Peyer's patch (tissue), 4 donors: ENCODE measurements around the gene PVR. TPM values are rescaled to one million over a fixed set of nuclear protein-coding genes. Genes with fewer than 3 reads are reported as not detected.
"Not testable (repeated sequence)": the region's sequence is repeated elsewhere in the genome, so short reads cannot be mapped to it uniquely, and the experiment has no call there.

Source experiments
- DNase-seq, 3 donors: peaks; one replicate each; pipeline ENCODE4 v3.0.0-alpha.2; 2017 to 2019
- H3K27ac ChIP-seq, 4 donors: fragments of 200-600 bp; sonication (generic); one replicate each; pipeline ENCODE4 v1.5.1; 2016 to 2019
- H3K27me3 ChIP-seq, 2 donors: fragments of 200-600 bp; sonication (generic); one replicate each; pipeline ENCODE4 v1.5.1; 2019
- H3K36me3 ChIP-seq, 3 donors: fragments of 200-600 bp; sonication (generic); one replicate each; pipeline ENCODE4 v1.5.1; 2016 to 2019
- H3K4me1 ChIP-seq, 4 donors: fragments of 200-600 bp; sonication (generic); one replicate each; pipeline ENCODE4 v1.5.1; 2016 to 2019
- H3K4me3 ChIP-seq, 4 donors: fragments of 200-600 bp; sonication (generic); 1 replicate in 3 of 4; 2 replicates in 1 of 4; pipeline ENCODE4 v1.5.1; 2016 to 2019; ENCODE audit warnings: mild to moderate bottlenecking in 1 of 4
- H3K9me3 ChIP-seq, 4 donors: fragments of 200-600 bp; sonication (generic); one replicate each; pipeline ENCODE4 v1.5.1; 2016 to 2019; ENCODE audit warnings: mild to moderate bottlenecking in 1 of 4
- CTCF ChIP-seq, 6 experiments: fragments of 450-650 bp in 4 of 6; fragments of 200-600 bp in 2 of 6; sonication (generic) in 1 of 6; IDR thresholded peaks; one replicate each; pipeline ENCODE4 v1.5.1; 2017 to 2019; ENCODE audit warnings: antibody characterized with exemption in 6 of 6, mild to moderate bottlenecking in 3 of 6, moderate library complexity in 1 of 6
- POLR2A ChIP-seq, 2 donors: fragments of 450-650 bp; IDR thresholded peaks; one replicate each; pipeline ENCODE4 v1.5.1; 2017; ENCODE audit warnings: antibody characterized with exemption in 2 of 2, mild to moderate bottlenecking in 2 of 2, moderate library complexity in 2 of 2
- total RNA-seq, 4 donors: library from RNA; depleted of rRNA; stranded (reverse); fragments of >200 nt; gene quantifications; one replicate each; pipeline ENCODE4 v1.1.0, GENCODE V29; 2016

Gene PVR
- total RNA-seq, 4 donors from 2014 or later, result 21.7 to 49.3 (median 40.0) TPM

GRCh38 chr19:44607049-44607448 lies 36.7 kb upstream of the PVR start:
- TF ChIP-seq POLR2A (IDR thresholded peaks at IDR 0.05) (no peak), CTCF (IDR thresholded peaks at IDR 0.05) (no peak)
- no peaks in the 10 kb centered on the region for H3K27me3 ChIP-seq
- peak overlapping the region in 1 of 4 donors; percentile 20 for H3K27ac ChIP-seq
- H3K4me3 ChIP-seq, result no peak overlapping the region
- no peaks in the 10 kb centered on the region for H3K9me3 ChIP-seq
- peaks cover 0 to 20% (median 4%) of the 10 kb centered on the region in 4 donors for H3K4me1 ChIP-seq
- no peak for DNase-seq
- H3K36me3 ChIP-seq, result no peaks in the 10 kb centered on the region

- H3K27me3 ChIP-seq, result no peaks in the 10 kb centered on the region
- H3K27ac ChIP-seq, result peak overlapping the region in 2 of 4 donors; percentile 20 to 34
- no peaks in the 10 kb centered on the region for H3K36me3 ChIP-seq
- H3K4me1 ChIP-seq, result peaks cover 0 to 27% (median 4%) of the 10 kb centered on the region in 4 donors
- no peaks in the 10 kb centered on the region for H3K9me3 ChIP-seq
- DNase-seq, result no peak
- no peak for TF ChIP-seq CTCF (IDR thresholded peaks at IDR 0.05)
- TF ChIP-seq POLR2A (IDR thresholded peaks at IDR 0.05), result no peak
- no peak overlapping the region for H3K4me3 ChIP-seq
Observed at GRCh38 chr19:44607917-44608316, 35.8 kb upstream of the PVR start.

GRCh38 chr19:44608391-44608821 lies 35.3 kb upstream of the PVR start:
- peak overlapping the region in 1 of 4 donors; percentile 34 for H3K27ac ChIP-seq
- TF ChIP-seq CTCF (IDR thresholded peaks at IDR 0.05), result peak in 1 of 6 experiments; percentile 2
- TF ChIP-seq POLR2A (IDR thresholded peaks at IDR 0.05), result no peak

GRCh38 chr19:44609219-44609618 lies 34.5 kb upstream of the PVR start:
- no peaks in the 10 kb centered on the region for H3K36me3 ChIP-seq
- no peak for DNase-seq
- H3K27ac ChIP-seq, result no peak overlapping the region
- H3K27me3 ChIP-seq, result no peaks in the 10 kb centered on the region
- H3K4me3 ChIP-seq, result no peak overlapping the region
- peaks cover 0 to 30% (median 4%) of the 10 kb centered on the region in 4 donors for H3K4me1 ChIP-seq
- TF ChIP-seq POLR2A (IDR thresholded peaks at IDR 0.05) (no peak), CTCF (IDR thresholded peaks at IDR 0.05) (no peak)
- no peaks in the 10 kb centered on the region for H3K9me3 ChIP-seq

More at GRCh38 chr19:44608391-44608821, 35.3 kb upstream of the PVR start:
- Histone ChIP-seq H3K4me3 (no peak overlapping the region), H3K4me1 (peaks cover 0 to 30% (median 4%) of the 10 kb centered on the region in 4 donors), H3K27me3 (no peaks in the 10 kb centered on the region), H3K9me3 (no peaks in the 10 kb centered on the region), H3K36me3 (no peaks in the 10 kb centered on the region)
- no peak for DNase-seq

- H3K4me3 ChIP-seq, H3K36me3 ChIP-seq, DNase-seq, H3K27ac ChIP-seq, H3K27me3 ChIP-seq, H3K9me3 ChIP-seq: not testable (repeated sequence)
- H3K4me1 ChIP-seq, result peaks cover 0 to 30% (median 4%) of the 10 kb centered on the region in 4 donors
Observed at GRCh38 chr19:44610497-44610896, 33.2 kb upstream of the PVR start.

- Histone ChIP-seq H3K27ac (peak overlapping the region in 3 of 4 donors; percentile 14 to 90 (median 60)), H3K4me3 (no peak overlapping the region), H3K27me3 (no peaks in the 10 kb centered on the region), H3K9me3 (no peaks in the 10 kb centered on the region), H3K4me1 (peaks cover 0 to 30% (median 4%) of the 10 kb centered on the region in 4 donors), H3K36me3 (no peaks in the 10 kb centered on the region)
- peak in 1 of 3 donors; percentile 46 for DNase-seq
- TF ChIP-seq POLR2A (IDR thresholded peaks at IDR 0.05) (no peak), CTCF (IDR thresholded peaks at IDR 0.05) (peak in 2 of 6 experiments; percentile 2 to 13)
Observed at GRCh38 chr19:44611812-44612295, 31.9 kb upstream of the PVR start.
